ENCODE data around the gene FYN.

FYN gene

GRCh38 chr6:111723412-111723970 lies 149.8 kb downstream of the FYN start:
- H3K27ac ChIP-seq (ENCODE audit: low read depth, low read length), result no peak overlapping the region
- H3K9me3 ChIP-seq (ENCODE audit: low read length), result no peaks in the 10 kb centered on the region
- H3K9ac ChIP-seq (ENCODE audit: low read length), result no peak overlapping the region
- H3K27me3 ChIP-seq (ENCODE audit: control insufficient read depth in 1 of 2, insufficient read depth in 2 of 2, low read length in 2 of 2), result no peaks in the 10 kb centered on the region
- peaks cover 20% of the 10 kb centered on the region for H3K4me1 ChIP-seq (ENCODE audit: insufficient read depth, low read length)
- H3K4me3 ChIP-seq (ENCODE audit: low read depth in 1 of 2, low read length in 2 of 2), result no peak overlapping the region
- H3K36me3 ChIP-seq (ENCODE audit: insufficient read depth, low read length), result peaks cover 6% of the 10 kb centered on the region

- no peaks in the 10 kb centered on the region for H3K9me3 ChIP-seq (ENCODE audit: low read length)
- H3K27me3 ChIP-seq (ENCODE audit: control insufficient read depth in 1 of 2, insufficient read depth in 2 of 2, low read length in 2 of 2), result no peaks in the 10 kb centered on the region
- no peak overlapping the region for H3K9ac ChIP-seq (ENCODE audit: low read length)
- peaks cover 15% of the 10 kb centered on the region for H3K36me3 ChIP-seq (ENCODE audit: insufficient read depth, low read length)
- H3K4me3 ChIP-seq (ENCODE audit: low read depth in 1 of 2, low read length in 2 of 2), result no peak overlapping the region
- H3K4me1 ChIP-seq (ENCODE audit: insufficient read depth, low read length), result peaks cover 20% of the 10 kb centered on the region
- H3K27ac ChIP-seq (ENCODE audit: low read depth, low read length), result no peak overlapping the region
Observed at GRCh38 chr6:111722179-111722731, 151.0 kb downstream of the FYN start.

- H3K4me3 ChIP-seq (ENCODE audit: low read depth in 1 of 2, low read length in 2 of 2), result no peak overlapping the region
- H3K9ac ChIP-seq (ENCODE audit: low read length), result no peak overlapping the region
- H3K9me3 ChIP-seq (ENCODE audit: low read length), result no peaks in the 10 kb centered on the region
- no peaks in the 10 kb centered on the region for H3K27me3 ChIP-seq (ENCODE audit: control insufficient read depth in 1 of 2, insufficient read depth in 2 of 2, low read length in 2 of 2)
- peaks cover 20% of the 10 kb centered on the region for H3K4me1 ChIP-seq (ENCODE audit: insufficient read depth, low read length)
- no peak overlapping the region for H3K27ac ChIP-seq (ENCODE audit: low read depth, low read length)
- peaks cover 15% of the 10 kb centered on the region for H3K36me3 ChIP-seq (ENCODE audit: insufficient read depth, low read length)
Observed at GRCh38 chr6:111721753-111722154, 151.5 kb downstream of the FYN start.

- H3K4me3 ChIP-seq (ENCODE audit: low read depth in 1 of 2, low read length in 2 of 2), result no peak overlapping the region
- H3K4me1 ChIP-seq (ENCODE audit: insufficient read depth, low read length), result peaks cover 20% of the 10 kb centered on the region
- H3K36me3 ChIP-seq (ENCODE audit: insufficient read depth, low read length), result peaks cover 15% of the 10 kb centered on the region
- no peak overlapping the region for H3K27ac ChIP-seq (ENCODE audit: low read depth, low read length)
- H3K9me3 ChIP-seq (ENCODE audit: low read length), result no peaks in the 10 kb centered on the region
- H3K9ac ChIP-seq (ENCODE audit: low read length), result no peak overlapping the region
- H3K27me3 ChIP-seq (ENCODE audit: control insufficient read depth in 1 of 2, insufficient read depth in 2 of 2, low read length in 2 of 2), result no peaks in the 10 kb centered on the region
Observed at GRCh38 chr6:111720931-111721496, 152.2 kb downstream of the FYN start.

GRCh38 chr6:111718990-111719389 lies 154.3 kb downstream of the FYN start:
- H3K9me3 ChIP-seq (ENCODE audit: low read length), result no peaks in the 10 kb centered on the region
- no peaks in the 10 kb centered on the region for H3K27me3 ChIP-seq (ENCODE audit: control insufficient read depth in 1 of 2, insufficient read depth in 2 of 2, low read length in 2 of 2)
- no peak overlapping the region for H3K9ac ChIP-seq (ENCODE audit: low read length)
- peaks cover 15% of the 10 kb centered on the region for H3K36me3 ChIP-seq (ENCODE audit: insufficient read depth, low read length)
- H3K4me3 ChIP-seq (ENCODE audit: low read depth in 1 of 2, low read length in 2 of 2), result no peak overlapping the region
- peaks cover 13% of the 10 kb centered on the region for H3K4me1 ChIP-seq (ENCODE audit: insufficient read depth, low read length)
- no peak overlapping the region for H3K27ac ChIP-seq (ENCODE audit: low read depth, low read length)

GRCh38 chr6:111718326-111718725 lies 154.9 kb downstream of the FYN start:
- Histone ChIP-seq H3K4me1 (ENCODE audit: insufficient read depth, low read length) (peaks cover 13% of the 10 kb centered on the region), H3K36me3 (ENCODE audit: insufficient read depth, low read length) (peaks cover 15% of the 10 kb centered on the region), H3K27ac (ENCODE audit: low read depth, low read length) (no peak overlapping the region), H3K27me3 (ENCODE audit: control insufficient read depth in 1 of 2, insufficient read depth in 2 of 2, low read length in 2 of 2) (no peaks in the 10 kb centered on the region), H3K9me3 (ENCODE audit: low read length) (no peaks in the 10 kb centered on the region), H3K4me3 (ENCODE audit: low read depth in 1 of 2, low read length in 2 of 2) (no peak overlapping the region), H3K9ac (ENCODE audit: low read length) (no peak overlapping the region)

GRCh38 chr6:111717621-111718020 lies 155.6 kb downstream of the FYN start:
- H3K4me1 ChIP-seq (ENCODE audit: insufficient read depth, low read length), result peaks cover 18% of the 10 kb centered on the region
- no peak overlapping the region for H3K27ac ChIP-seq (ENCODE audit: low read depth, low read length)
- H3K36me3 ChIP-seq (ENCODE audit: insufficient read depth, low read length), result peaks cover 15% of the 10 kb centered on the region
- H3K9ac ChIP-seq (ENCODE audit: low read length), result no peak overlapping the region
- no peak overlapping the region for H3K4me3 ChIP-seq (ENCODE audit: low read depth in 1 of 2, low read length in 2 of 2)
- no peaks in the 10 kb centered on the region for H3K9me3 ChIP-seq (ENCODE audit: low read length)
- H3K27me3 ChIP-seq (ENCODE audit: control insufficient read depth in 1 of 2, insufficient read depth in 2 of 2, low read length in 2 of 2), result no peaks in the 10 kb centered on the region

- peaks cover 15% of the 10 kb centered on the region for H3K36me3 ChIP-seq (ENCODE audit: insufficient read depth, low read length)
- H3K9ac ChIP-seq (ENCODE audit: low read length), result no peak overlapping the region
- no peak overlapping the region for H3K27ac ChIP-seq (ENCODE audit: low read depth, low read length)
- H3K27me3 ChIP-seq (ENCODE audit: control insufficient read depth in 1 of 2, insufficient read depth in 2 of 2, low read length in 2 of 2), result no peaks in the 10 kb centered on the region
- peaks cover 31% of the 10 kb centered on the region for H3K4me1 ChIP-seq (ENCODE audit: insufficient read depth, low read length)
- H3K9me3 ChIP-seq (ENCODE audit: low read length), result no peaks in the 10 kb centered on the region
- no peak overlapping the region for H3K4me3 ChIP-seq (ENCODE audit: low read depth in 1 of 2, low read length in 2 of 2)
Observed at GRCh38 chr6:111716325-111716724, 156.9 kb downstream of the FYN start.

- Histone ChIP-seq H3K36me3 (ENCODE audit: insufficient read depth, low read length) (peaks cover 15% of the 10 kb centered on the region), H3K27me3 (ENCODE audit: control insufficient read depth in 1 of 2, insufficient read depth in 2 of 2, low read length in 2 of 2) (no peaks in the 10 kb centered on the region)
Observed at GRCh38 chr6:111715321-111715720, 157.9 kb downstream of the FYN start.

GRCh38 chr6:111714416-111715270 lies 158.6 kb downstream of the FYN start:
- Histone ChIP-seq H3K9me3 (ENCODE audit: low read length) (no peaks in the 10 kb centered on the region), H3K27me3 (ENCODE audit: control insufficient read depth in 1 of 2, insufficient read depth in 2 of 2, low read length in 2 of 2) (no peaks in the 10 kb centered on the region), H3K27ac (ENCODE audit: low read depth, low read length) (no peak overlapping the region), H3K36me3 (ENCODE audit: insufficient read depth, low read length) (peaks cover 15% of the 10 kb centered on the region), H3K4me3 (ENCODE audit: low read depth in 1 of 2, low read length in 2 of 2) (no peak overlapping the region), H3K9ac (ENCODE audit: low read length) (no peak overlapping the region), H3K4me1 (ENCODE audit: insufficient read depth, low read length) (peaks cover 44% of the 10 kb centered on the region)

More at GRCh38 chr6:111715321-111715720, 157.9 kb downstream of the FYN start:
- Histone ChIP-seq H3K9me3 (ENCODE audit: low read length) (no peaks in the 10 kb centered on the region), H3K27ac (ENCODE audit: low read depth, low read length) (no peak overlapping the region), H3K9ac (ENCODE audit: low read length) (no peak overlapping the region), H3K4me1 (ENCODE audit: insufficient read depth, low read length) (peaks cover 41% of the 10 kb centered on the region), H3K4me3 (ENCODE audit: low read depth in 1 of 2, low read length in 2 of 2) (no peak overlapping the region)

GRCh38 chr6:111713811-111714210 lies 159.4 kb downstream of the FYN start:
- Histone ChIP-seq H3K9ac (ENCODE audit: low read length) (no peak overlapping the region), H3K4me3 (ENCODE audit: low read depth in 1 of 2, low read length in 2 of 2) (no peak overlapping the region), H3K27ac (ENCODE audit: low read depth, low read length) (no peak overlapping the region), H3K9me3 (ENCODE audit: low read length) (no peaks in the 10 kb centered on the region), H3K27me3 (ENCODE audit: control insufficient read depth in 1 of 2, insufficient read depth in 2 of 2, low read length in 2 of 2) (no peaks in the 10 kb centered on the region), H3K4me1 (ENCODE audit: insufficient read depth, low read length) (peaks cover 44% of the 10 kb centered on the region), H3K36me3 (ENCODE audit: insufficient read depth, low read length) (peaks cover 10% of the 10 kb centered on the region)
